Activated CD4-positive, alpha-beta T cell treated with anti-CD3 and anti-CD28 coated beads for 4 hours (primary cell): ENCODE results near the gene CKM.
"Not testable (repeated sequence)": the region's sequence is repeated elsewhere in the genome, so short reads cannot be mapped to it uniquely, and the experiment has no call there.

Experiments used
- DNase-seq, 2 donors: peaks; one replicate each; pipeline ENCODE4 v3.0.0-alpha.2; 2020

CKM gene

GRCh38 chr19:45314708-45315245, 7.9 kb downstream of the CKM start:
- no peak for DNase-seq

DNA sequence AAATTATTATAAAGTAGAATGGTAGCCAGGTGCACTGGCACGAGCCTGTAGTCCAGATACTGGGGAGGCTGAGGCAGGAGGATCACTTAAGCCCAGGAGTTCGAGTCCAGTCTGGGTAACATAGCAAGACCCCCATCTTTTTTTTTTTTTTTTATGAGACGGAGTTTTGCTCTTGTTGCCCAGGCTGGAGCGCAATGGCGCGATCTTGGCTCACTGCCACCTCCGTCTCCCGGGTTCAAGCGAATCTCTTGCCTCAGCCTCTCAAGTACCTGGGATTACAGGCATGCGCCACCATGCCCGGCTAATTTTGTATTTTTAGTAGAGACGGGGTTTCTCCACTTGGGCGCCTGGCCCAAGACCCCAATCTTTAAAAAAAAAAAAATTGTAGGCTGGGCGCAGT, 10.4 kb downstream of the CKM start:
- DNase-seq: not testable (repeated sequence)

- no peak for DNase-seq
These were observed 11.1 kb downstream of the CKM start for GRCh38 chr19:45311621-45312020.

DNA sequence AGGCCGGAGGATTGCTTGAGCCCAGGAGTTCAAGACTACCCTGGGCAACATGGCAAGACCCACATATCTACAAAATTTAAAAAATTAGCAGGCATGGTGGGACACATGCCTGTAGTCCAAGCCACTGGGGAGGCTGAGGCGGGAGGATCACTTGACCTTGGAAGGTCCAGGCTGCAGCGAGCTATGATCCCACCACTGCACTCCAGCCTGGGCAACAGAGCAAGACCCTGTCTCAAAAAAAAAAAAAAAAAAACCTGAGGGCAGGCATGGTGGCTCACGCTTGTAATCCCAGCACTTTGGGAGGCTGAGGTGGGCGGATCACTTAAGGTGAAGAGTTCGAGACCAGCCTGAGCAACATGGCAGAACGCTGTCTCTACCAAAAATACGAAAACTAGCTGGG, 13.4 kb downstream of the CKM start:
- not testable (repeated sequence) for DNase-seq

DNA sequence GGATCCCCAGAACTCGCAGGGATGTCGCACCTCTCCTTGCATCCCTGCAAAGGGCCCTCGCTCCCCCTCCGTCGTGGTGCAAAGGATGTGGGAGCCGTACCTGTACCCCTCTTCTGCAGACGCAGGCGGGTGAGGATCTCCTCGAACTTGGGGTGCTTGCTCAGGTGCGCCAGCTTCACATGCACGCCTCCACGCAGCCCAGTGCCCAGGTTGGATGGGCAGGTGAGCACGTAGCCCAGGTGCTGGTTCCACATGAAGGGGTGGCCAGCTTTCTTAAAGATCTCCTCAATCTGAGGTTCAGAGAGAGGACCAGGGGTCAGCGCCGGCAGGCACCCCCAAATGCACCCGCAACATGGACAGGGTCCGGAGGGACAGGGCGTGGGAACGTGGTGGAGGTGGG, 15.3 kb downstream of the CKM start:
- DNase-seq: no peak

DNA sequence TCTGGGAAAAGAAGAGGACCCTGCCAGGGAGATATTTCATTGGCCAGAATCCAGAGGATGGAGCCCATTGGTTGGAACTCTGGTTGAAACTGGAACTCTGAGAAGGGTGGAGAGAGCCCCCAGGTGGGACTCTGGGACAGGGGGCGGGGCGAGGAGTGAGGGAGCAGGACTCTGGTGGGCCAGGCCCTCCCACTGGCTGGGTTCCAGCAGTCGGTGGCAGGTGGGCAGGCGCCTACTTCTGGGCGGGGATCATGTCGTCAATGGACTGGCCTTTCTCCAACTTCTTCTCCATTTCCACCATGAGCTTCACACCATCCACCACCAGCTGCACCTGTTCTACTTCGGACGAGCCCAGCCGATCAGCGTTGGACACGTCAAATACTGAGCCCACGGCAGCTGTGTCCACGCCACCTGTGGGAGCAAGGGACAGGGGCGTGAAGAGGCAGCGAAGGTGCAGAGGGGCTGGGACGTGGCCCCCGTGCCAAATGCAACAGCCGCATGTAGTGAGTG, 16.1 kb downstream of the CKM start:
- no peak for DNase-seq

DNA sequence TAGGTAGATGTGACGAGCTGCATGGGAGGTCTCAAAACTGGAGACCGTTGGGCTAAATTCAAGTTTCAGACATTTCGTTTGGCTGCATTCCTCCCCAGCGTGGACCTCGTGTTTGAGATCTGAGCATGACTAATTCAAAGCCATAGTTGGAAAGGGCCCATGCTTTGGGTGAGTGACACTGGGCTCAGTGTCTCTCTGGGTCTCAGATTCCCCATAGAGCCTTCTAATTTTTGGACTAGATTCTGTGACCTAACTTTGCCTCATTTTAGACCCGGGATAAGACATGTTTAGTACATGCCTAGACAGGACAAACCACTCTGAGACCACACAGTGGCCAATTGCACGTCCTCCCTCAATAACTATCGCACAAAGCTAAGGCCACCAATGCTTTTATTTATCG, 16.6 kb downstream of the CKM start:
- no peak for DNase-seq

DNA sequence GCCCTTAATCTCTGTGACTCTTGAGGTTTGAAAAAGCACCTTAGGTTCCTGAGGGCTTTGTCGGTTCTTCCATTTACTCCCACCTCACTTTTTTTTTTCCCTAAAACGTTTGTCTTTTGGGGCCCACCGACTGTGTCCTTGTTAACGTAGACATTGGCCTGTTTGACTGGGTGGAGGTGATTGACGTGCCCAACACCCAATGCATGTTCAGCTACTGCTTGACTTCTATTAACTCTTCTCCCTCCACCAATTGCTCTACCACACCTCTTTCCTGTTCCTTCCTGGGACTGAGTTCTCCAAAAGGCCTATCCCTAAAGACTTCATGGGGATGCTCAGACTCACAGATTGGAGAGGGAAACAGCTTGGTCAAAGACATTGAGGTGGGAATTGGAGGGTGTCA, 17.3 kb downstream of the CKM start:
- no peak for DNase-seq

- no peak for DNase-seq
These were observed 17.7 kb downstream of the CKM start for GRCh38 chr19:45305007-45305406.

- no peak for DNase-seq
These were observed 18.3 kb downstream of the CKM start for GRCh38 chr19:45304141-45304926.

GRCh38 chr19:45303269-45304060, 19.2 kb downstream of the CKM start:
- DNase-seq: no peak

GRCh38 chr19:45302416-45302815, 20.3 kb downstream of the CKM start:
- DNase-seq: no peak

DNA sequence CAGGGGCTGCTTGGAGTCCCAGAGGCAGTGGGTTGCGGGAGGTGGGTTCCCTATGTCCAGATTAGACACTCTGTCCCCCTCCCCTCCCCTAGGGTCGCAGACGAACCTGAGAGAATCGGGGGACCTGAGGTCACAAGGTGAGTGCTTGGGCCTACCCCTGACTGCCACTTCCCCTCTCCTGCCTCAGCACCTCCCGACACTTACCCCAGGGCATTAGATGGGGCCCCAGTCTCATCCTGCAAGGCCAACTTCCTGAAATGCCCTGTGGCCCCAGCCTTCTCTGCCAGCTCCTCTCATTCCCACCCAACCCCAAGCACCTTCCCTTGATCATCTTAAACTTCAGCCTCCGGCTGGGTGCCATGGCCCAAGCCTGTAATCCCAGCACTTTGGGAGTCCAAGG, 23.0 kb downstream of the CKM start:
- DNase-seq: no peak

DNA sequence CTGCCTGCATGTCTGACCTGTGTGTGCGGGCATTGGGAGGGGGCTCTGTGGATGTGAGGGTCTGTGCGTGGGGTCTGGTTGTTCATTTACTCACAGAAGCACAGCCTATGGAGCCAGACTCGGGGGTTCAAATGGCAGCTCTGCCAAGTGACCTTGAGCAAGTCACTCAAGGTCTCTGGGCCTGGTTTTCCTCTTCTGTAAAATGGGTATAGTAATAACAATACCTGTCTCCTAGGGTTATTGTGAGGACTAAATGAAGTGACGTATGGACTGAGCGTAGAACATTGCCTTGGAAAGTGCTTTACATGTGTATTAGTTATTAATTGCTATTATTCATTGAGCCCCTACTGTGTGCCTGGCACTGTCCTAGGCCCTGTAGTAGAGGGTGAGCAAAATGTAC, 24.4 kb downstream of the CKM start:
- no peak for DNase-seq

DNA sequence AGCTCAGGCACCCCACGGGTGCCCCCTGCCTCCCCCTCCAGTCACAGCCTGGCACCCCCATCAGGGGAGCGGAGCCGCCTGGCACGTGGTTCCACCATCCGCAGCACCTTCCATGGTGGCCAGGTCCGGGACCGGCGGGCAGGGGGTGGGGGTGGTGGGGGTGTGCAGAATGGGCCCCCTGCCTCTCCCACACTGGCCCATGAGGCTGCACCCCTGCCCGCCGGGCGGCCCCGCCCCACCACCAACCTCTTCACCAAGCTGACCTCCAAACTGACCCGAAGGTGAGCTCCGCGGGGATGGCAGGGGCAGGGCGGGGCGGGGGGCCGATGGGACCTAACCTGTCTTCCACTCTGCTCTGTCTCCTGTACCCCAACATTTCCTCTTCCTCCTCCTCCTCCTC, 25.0 kb downstream of the CKM start:
- DNase-seq: no peak

DNA sequence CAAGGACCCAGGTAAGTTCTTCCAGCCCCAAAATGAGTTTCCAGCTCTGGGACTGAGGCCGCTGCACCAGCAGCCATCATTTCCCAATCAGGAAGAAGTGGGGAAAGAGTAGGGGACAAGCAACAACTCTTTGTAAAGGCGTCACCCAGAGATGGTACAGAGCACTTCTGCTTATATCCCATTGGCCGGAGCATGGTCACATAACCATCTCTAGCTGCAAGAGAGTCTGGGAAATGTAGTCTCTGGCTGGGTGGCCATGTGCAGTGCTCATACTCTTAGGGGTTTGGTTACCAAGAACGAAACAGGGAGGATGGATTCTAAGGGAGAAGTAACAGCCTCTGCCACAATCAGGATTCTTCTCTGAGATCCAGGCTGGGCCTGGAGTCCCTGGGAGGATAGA, 26.3 kb downstream of the CKM start:
- no peak for DNase-seq

DNA sequence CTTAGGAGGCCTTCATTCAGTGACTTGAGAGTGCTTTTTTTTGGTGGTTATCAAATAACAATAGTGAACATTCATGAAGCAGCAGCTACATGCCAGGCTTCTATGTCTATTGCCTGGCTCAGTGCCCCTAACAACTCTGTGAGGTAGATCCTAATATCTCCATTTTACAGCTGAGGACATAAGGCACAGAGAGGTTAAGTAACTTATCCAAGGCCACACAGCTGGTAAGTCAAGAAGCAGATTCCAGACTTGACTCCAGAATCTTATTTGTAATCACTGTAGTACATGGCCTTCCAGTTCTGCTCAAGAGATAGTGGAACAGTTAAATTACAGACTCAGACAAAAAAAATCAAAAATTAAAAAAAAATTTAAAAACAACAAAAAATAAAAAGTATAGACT, 26.8 kb downstream of the CKM start:
- no peak for DNase-seq

GRCh38 chr19:45294291-45295029, 28.2 kb downstream of the CKM start:
- no peak for DNase-seq

DNA sequence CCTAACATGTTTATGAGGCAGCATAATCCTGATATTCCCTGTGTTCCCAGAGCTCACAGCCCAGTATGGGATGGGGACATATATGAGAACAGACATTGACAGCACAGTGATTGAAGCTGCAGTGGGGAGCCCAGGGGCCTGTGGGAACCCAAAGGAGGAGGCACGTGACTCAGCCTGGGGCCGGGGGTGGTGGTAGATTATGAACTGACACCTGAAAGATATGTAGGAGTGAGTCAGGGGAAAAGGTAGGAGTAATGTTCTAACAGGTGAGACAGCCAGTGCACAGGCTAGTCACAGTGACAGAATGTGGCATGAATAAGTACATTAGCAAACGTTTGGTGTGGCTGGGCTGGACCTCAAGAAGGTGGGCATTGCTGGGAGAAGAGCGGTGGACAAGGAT, 29.0 kb downstream of the CKM start:
- no peak for DNase-seq

- DNase-seq: no peak
These were observed 30.8 kb downstream of the CKM start for GRCh38 chr19:45291834-45292233.

DNA sequence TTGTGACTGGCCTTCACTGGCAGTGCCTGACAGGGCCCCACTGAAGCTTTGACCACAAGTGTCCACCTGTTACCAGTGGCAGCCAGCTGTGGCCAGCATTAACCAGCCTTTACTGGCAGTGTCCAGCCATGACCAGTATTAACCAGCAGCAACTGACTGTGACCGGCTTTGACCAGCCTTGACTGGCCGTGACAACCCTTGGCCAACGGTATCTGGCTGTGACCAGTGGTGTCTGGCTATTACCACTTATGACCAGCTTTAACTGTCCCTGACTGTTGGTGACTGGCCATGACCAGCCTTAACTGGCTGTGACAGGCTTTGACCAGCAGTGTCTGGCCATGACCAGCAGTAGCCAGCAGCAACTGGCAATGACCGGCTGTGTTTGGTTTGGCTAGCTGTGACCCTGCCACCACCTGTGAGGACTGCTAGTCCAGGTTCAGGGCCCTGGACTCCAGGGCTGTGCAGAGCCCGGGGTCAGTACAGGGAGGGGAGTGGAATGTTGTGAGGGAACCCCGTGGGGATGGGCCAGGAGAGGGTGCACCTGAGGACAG, 32.2 kb downstream of the CKM start:
- no peak for DNase-seq

GRCh38 chr19:45283443-45284033, 39.1 kb downstream of the CKM start:
- DNase-seq: no peak
